Measurements from ENCODE around the gene RENBP.

Gene RENBP

GRCh38 chrX:153953892-153954557 is 9.6 kb upstream of the RENBP start:
- no peak for DNase-seq (ENCODE audit: low read depth)

- DNase-seq (ENCODE audit: low read depth): peak; percentile 54
Observed at GRCh38 chrX:153953342-153953830, 8.9 kb upstream of the RENBP start.

GRCh38 chrX:153952373-153953026 is 8.1 kb upstream of the RENBP start:
- no peak for DNase-seq (ENCODE audit: low read depth)

- DNase-seq (ENCODE audit: low read depth): no peak
Observed at GRCh38 chrX:153951683-153952372, 7.4 kb upstream of the RENBP start.

GRCh38 chrX:153950127-153950526 is 5.7 kb upstream of the RENBP start:
- DNase-seq (ENCODE audit: low read depth): no peak

GRCh38 chrX:153948847-153949805 is 4.7 kb upstream of the RENBP start:
- DNase-seq (ENCODE audit: low read depth): no peak

GRCh38 chrX:153948002-153948466 is 3.6 kb upstream of the RENBP start:
- DNase-seq (ENCODE audit: low read depth): no peak

- peak; percentile 44 for DNase-seq (ENCODE audit: low read depth)
Observed at GRCh38 chrX:153947009-153947769, 2.7 kb upstream of the RENBP start.

- DNase-seq (ENCODE audit: low read depth): no peak
Observed at GRCh38 chrX:153945956-153946943, 1.8 kb upstream of the RENBP start.

- DNase-seq (ENCODE audit: low read depth): no peak
Observed at GRCh38 chrX:153944800-153945150, 332 bp upstream of the RENBP start.

- DNase-seq (ENCODE audit: low read depth): no peak
Observed at GRCh38 chrX:153941336-153942252, 2.8 kb downstream of the RENBP start.

- DNase-seq (ENCODE audit: low read depth): no peak
Observed at GRCh38 chrX:153939573-153939972, 4.9 kb downstream of the RENBP start.

GRCh38 chrX:153938226-153938786 is 6.1 kb downstream of the RENBP start:
- DNase-seq (ENCODE audit: low read depth): no peak

- DNase-seq (ENCODE audit: low read depth): no peak
Observed at GRCh38 chrX:153937056-153937455, 7.4 kb downstream of the RENBP start.

- DNase-seq (ENCODE audit: low read depth): no peak
Observed at GRCh38 chrX:153935326-153935851, 9.1 kb downstream of the RENBP start.

GRCh38 chrX:153934762-153935325 is 9.6 kb downstream of the RENBP start, which contains the start of gene NAA10:
NAA10 (minus strand) TSS chrX:153935037; CDS start chrX:153934904, 133 bp downstream.
- no peak for DNase-seq (ENCODE audit: low read depth)

- DNase-seq (ENCODE audit: low read depth): no peak
Observed at GRCh38 chrX:153934148-153934761, 10.2 kb downstream of the RENBP start.
